B cell (primary cell): Measurements from ENCODE around the gene PLG.
"Not testable (repeated sequence)": the region's sequence is repeated elsewhere in the genome, so short reads cannot be mapped to it uniquely, and the experiment has no call there.

ENCODE experiments used
- EZH2 ChIP-seq: IDR thresholded peaks from 2 replicates; pipeline ENCODE4 v1.6.1; 2012; ENCODE audit warnings: borderline replicate concordance, low read depth, mild to moderate bottlenecking, moderate library complexity, low read length; ENCODE audit not compliant: insufficient read depth, poor library complexity, severe bottlenecking
- TF ChIP-seq, protein P1 (sequence below): fragments of 200-600 bp; IDR thresholded peaks from one replicate; pipeline ENCODE4 v1.8.0; 2022; ENCODE audit warnings: antibody characterized with exemption, mild to moderate bottlenecking

DNA sequence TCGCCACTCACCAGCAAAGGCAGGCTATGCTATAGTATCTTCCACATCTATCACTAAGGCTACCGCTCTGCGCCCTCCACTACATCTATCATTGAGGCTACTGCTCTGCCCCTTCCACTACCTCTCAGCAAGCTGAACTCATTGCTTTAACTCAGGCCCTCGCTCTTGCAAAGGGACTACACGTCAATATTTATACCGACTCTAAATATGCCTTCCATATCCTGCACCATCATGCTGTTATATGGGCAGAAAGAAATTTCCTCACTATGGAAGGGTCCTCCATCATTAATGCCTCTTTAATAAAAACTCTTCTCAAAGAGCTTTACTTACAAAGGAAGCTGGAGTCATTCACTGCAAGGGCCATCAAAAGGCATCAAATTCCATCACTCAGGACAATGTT lies 77.1 kb downstream of the PLG start:
- TF ChIP-seq, protein P1, sequence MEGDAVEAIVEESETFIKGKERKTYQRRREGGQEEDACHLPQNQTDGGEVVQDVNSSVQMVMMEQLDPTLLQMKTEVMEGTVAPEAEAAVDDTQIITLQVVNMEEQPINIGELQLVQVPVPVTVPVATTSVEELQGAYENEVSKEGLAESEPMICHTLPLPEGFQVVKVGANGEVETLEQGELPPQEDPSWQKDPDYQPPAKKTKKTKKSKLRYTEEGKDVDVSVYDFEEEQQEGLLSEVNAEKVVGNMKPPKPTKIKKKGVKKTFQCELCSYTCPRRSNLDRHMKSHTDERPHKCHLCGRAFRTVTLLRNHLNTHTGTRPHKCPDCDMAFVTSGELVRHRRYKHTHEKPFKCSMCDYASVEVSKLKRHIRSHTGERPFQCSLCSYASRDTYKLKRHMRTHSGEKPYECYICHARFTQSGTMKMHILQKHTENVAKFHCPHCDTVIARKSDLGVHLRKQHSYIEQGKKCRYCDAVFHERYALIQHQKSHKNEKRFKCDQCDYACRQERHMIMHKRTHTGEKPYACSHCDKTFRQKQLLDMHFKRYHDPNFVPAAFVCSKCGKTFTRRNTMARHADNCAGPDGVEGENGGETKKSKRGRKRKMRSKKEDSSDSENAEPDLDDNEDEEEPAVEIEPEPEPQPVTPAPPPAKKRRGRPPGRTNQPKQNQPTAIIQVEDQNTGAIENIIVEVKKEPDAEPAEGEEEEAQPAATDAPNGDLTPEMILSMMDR, result not testable (repeated sequence)
- not testable (repeated sequence) for TF ChIP-seq EZH2
